GM19455 (cell line): ENCODE results near the gene HM13.
"Not testable (repeated sequence)": the region's sequence is repeated elsewhere in the genome, so short reads cannot be mapped to it uniquely, and the experiment has no call there.

Source experiments
- ATAC-seq: cut with Tn5 transposase; IDR thresholded peaks from one replicate; pipeline ENCODE4 v1.9.1; 2021; ENCODE audit not compliant: unreplicated experiment

The HM13 gene

DNA sequence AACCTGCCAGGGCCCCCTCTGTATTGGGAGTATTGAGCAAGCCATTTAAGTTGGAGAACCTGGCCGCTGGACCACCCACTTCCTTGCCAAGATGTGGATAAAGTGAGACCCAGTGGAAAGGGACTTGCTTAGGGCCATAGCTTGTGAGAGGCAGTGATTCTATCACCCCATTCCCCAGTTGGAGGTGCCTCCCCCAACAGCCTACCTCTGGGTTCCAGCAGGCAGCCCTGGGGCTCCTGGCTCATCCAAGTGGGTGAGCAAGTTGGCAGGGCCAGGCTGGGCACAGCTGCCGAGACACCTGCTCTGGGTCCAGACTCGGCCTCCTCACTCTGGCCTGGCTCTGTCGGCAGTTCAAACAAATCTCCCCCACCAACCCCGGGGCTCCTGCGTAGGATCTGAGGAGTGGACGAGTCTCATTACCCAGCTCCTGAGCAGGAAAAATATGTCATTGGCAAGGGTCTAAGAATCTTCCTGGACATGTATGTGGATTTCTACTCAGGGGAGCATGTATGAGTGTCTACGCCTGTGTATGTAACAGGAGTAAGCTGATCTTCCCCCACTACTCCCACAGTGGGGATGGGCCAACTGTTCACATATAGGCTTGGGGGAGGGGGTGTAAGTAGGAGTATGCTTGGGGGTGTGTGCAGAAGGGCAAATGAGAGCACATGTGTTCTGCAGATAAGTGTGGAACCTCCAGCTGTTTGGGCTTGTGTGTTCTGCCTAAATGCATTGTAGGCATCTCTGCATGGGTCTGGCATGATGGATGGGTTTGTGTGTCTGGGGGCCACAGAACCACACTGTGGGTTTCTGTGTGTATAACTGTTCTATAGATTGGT lies 92.8 kb downstream of the HM13 start:
- ATAC-seq = no peak

DNA sequence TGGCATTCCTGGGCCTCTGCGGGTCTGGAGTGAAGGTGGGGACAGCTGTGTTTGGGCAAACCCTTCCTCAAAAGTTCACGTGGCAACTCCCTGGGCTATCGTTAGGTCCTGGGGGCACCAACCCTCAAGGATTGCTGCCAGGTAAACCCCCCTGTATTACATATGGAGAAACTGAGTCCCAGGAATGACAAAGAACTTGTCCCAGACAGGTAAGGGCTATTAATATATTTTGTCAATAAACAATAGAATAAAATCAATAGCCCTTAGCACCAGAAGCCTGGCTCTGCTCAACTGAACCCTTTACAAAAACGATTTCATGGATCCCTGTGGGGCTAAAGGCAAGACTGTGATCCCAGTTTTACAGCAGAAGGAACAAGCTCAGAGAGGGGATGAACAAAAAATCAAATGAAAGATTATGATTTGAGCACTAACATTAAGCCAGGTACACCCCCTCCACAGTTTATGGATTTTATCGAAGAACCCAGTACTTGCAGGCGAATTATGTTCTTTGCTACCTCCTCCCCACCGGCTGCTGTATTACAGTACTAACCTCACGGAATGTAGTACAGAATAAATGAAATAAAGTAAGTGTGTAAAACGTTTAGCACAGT lies 93.5 kb downstream of the HM13 start:
- ATAC-seq = no peak

GRCh38 chr20:31608251-31608945 lies 94.2 kb downstream of the HM13 start:
- ATAC-seq = no peak

GRCh38 chr20:31612271-31612640 lies 98.0 kb downstream of the HM13 start:
- ATAC-seq = not testable (repeated sequence)

DNA sequence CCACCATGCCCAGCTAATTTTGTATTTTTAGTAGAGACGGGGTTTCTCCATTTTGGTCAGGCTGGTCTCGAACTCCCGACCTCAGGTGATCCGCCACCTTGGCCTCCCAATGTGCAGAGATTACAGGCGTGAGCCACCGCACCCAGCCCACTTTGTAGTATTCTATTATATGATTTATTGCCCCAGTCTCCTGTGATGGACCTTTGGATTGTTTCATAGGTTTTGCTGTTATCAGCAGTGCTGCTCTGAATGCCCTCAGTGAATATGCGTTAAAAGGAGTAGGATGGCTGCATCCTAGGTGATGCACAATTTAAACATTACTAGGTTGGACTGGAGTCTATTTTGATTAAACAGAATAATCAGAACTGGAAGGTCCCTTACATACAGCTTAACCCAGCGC lies 101.2 kb downstream of the HM13 start:
- ATAC-seq = no peak

DNA sequence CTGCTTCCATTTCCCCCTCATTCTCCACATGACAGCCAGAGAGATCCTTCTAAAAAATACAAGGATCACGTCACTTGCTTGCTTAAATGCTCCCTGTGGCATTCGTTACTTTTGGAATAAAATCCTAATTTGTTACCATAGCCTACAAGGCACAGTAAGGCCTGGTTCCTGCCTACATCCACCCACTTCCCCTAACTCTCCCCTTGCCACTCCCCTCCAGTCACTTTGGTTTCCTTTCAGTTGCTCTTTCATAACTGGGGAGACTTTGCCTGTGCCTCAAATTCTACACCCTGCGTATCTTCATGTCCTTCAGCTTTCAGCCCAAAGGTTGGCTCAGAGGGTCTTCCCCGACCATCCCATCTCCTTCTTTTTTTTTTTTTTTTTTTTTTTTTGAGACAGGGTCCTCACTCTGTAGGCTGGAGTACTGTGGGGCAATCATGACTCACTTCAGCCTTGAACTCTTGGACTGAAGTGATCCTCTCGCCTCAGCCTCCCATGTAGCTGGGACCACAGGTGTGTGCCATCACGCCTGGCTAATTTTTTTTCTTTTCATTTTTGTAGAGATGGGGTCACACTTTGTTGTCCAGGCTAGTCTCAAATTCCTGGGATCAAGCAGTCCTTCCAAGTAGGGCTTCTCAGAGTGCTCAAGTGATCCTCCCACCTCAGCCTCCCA lies 103.3 kb downstream of the HM13 start:
- ATAC-seq = no peak
